Lower leg skin (tissue), 4 donors: ENCODE data around the gene TTR. TPM values are rescaled to one million over a fixed set of nuclear protein-coding genes. Genes with fewer than 3 reads are reported as not detected.

Experiments used
- DNase-seq, 2 donors: peaks; one replicate each; pipeline ENCODE4 v3.0.0-alpha.2; 2019; ENCODE audit warnings: low spot score in 2 of 2
- H3K4me3 ChIP-seq: fragments of 200-600 bp; sonication (generic); 2 replicates; pipeline ENCODE4 v1.5.1; 2017; ENCODE audit warnings: mild to moderate bottlenecking, low read depth; ENCODE audit not compliant: poor library complexity, severe bottlenecking
- CTCF ChIP-seq, 3 donors: fragments of 450-650 bp; IDR thresholded peaks; one replicate each; pipeline ENCODE4 v1.5.1; 2016; ENCODE audit warnings: antibody characterized with exemption in 3 of 3, mild to moderate bottlenecking in 3 of 3, moderate library complexity in 2 of 3
- POLR2A ChIP-seq, 2 donors: fragments of 450-650 bp; IDR thresholded peaks; one replicate each; pipeline ENCODE4 v1.6.1; 2016 to 2017; ENCODE audit warnings: antibody characterized with exemption in 2 of 2, mild to moderate bottlenecking in 1 of 2, moderate library complexity in 1 of 2
- WGBS, 2 donors: methylation state at CpG; one replicate each; pipeline ENCODE4 v1.1.5; 2018; 5-methylcytosine and 5-hydroxymethylcytosine counted together
- intact Hi-C: fragments of 100-400 bp; cut with DNase I; formaldehyde crosslinking; loops from one replicate; pipeline ENCODE4 v1.15.0; 2023; ENCODE audit warnings: low total_unique reads
- total RNA-seq, 4 donors: library from RNA; depleted of rRNA; stranded (reverse); fragments of >200 nt; gene quantifications; one replicate each; pipeline ENCODE4 v1.1.0, GENCODE V29; 2016

TTR gene
- total RNA-seq, 4 donors from 2014 or later, result not detected

GRCh38 chr18:31563778-31564177 lies 27.9 kb upstream of the TTR start:
- TF ChIP-seq CTCF (IDR thresholded peaks at IDR 0.05) (no peak), POLR2A (IDR thresholded peaks at IDR 0.05) (no peak)
- no peak overlapping the region for H3K4me3 ChIP-seq
- no peak for DNase-seq
- WGBS, 2 donors, result 0 to 42% methylated on average over 1 of the region's 1 CpG
- intact Hi-C loops, result loop anchor here (10.0 kb wide), 1 partner anchor 251 kb away; no protein-coding TSS in a partner anchor

- H3K4me3 ChIP-seq, result no peak overlapping the region
- WGBS, 2 donors, result 85 to 87% methylated on average over 2 of the region's 2 CpGs
- no peak for DNase-seq
- TF ChIP-seq POLR2A (IDR thresholded peaks at IDR 0.05) (no peak), CTCF (IDR thresholded peaks at IDR 0.05) (no peak)
- intact Hi-C loops, result loop anchor here (10.0 kb wide), 1 partner anchor 249 kb away; no protein-coding TSS in a partner anchor
Measured at GRCh38 chr18:31565345-31565744, 26.3 kb upstream of the TTR start.

- intact Hi-C loops, result loop anchor here (10.0 kb wide), 1 partner anchor 249 kb away; no protein-coding TSS in a partner anchor
- no peak for DNase-seq
- 79 to 84% methylated on average over 10 of the region's 10 CpGs for WGBS, 2 donors
Measured at GRCh38 chr18:31565782-31566512, 25.7 kb upstream of the TTR start.

GRCh38 chr18:31566576-31567306 lies 24.9 kb upstream of the TTR start:
- TF ChIP-seq POLR2A (IDR thresholded peaks at IDR 0.05) (no peak), CTCF (IDR thresholded peaks at IDR 0.05) (no peak)
- 64 to 70% methylated on average over 4 of the region's 4 CpGs for WGBS, 2 donors
- intact Hi-C loops, result loop anchor here (10.0 kb wide), 1 partner anchor 248 kb away; no protein-coding TSS in a partner anchor
- no peak overlapping the region for H3K4me3 ChIP-seq
- no peak for DNase-seq

More at GRCh38 chr18:31565782-31566512, 25.7 kb upstream of the TTR start:
- no peak overlapping the region for H3K4me3 ChIP-seq
- TF ChIP-seq CTCF (IDR thresholded peaks at IDR 0.05) (no peak), POLR2A (IDR thresholded peaks at IDR 0.05) (no peak)

GRCh38 chr18:31572368-31572767 lies 19.3 kb upstream of the TTR start:
- intact Hi-C loops, result loop anchor here (5.0 kb wide), 1 partner anchor 35 kb away; no protein-coding TSS in a partner anchor
- 56 to 61% methylated on average over 6 to 9 of the region's 9 CpGs for WGBS, 2 donors

GRCh38 chr18:31573051-31573450 lies 18.6 kb upstream of the TTR start:
- no peak overlapping the region for H3K4me3 ChIP-seq
- intact Hi-C loops, result loop anchor here (5.0 kb wide), 1 partner anchor 34 kb away; no protein-coding TSS in a partner anchor
- no peak for DNase-seq
- TF ChIP-seq CTCF (IDR thresholded peaks at IDR 0.05) (no peak), POLR2A (IDR thresholded peaks at IDR 0.05) (no peak)
- WGBS, 2 donors, result 93 to 96% methylated on average over 3 of the region's 3 CpGs

More at GRCh38 chr18:31572368-31572767, 19.3 kb upstream of the TTR start:
- no peak for TF ChIP-seq POLR2A (IDR thresholded peaks at IDR 0.05)
- DNase-seq, result no peak
- H3K4me3 ChIP-seq, result no peak overlapping the region
